Measurements from ENCODE around the gene DNAH5. TPM values are rescaled to one million over a fixed set of nuclear protein-coding genes. Genes with fewer than 3 reads are reported as not detected.
A peak's percentile ranks its signal among the peaks of the same experiment; 100 is the strongest.

The DNAH5 gene
- total RNA-seq, 6 experiments from 2014 or later, result 1.2 to 16.2 (median 3.4) TPM

DNA sequence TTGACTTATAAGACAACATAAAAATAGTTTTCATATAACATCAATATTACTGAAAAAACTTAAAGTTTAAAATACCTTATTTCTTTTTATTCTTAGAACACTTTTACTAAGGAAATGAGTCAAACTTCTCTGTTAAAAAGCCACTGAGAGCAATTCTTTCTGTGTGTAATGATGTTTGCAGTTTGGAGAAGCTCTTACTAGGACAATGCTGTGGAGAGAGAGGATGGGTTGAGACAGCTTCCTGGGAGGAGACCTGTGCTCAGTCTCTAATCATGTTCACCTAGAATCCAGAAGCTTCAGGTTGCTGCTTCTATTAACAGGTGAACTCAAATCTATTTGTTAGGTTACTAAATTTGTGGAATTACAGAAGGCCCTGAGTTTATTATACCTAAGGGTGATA lies 198.5 kb downstream of the DNAH5 start:
- no peaks in the 10 kb centered on the region for H3K9me3 ChIP-seq
- H3K4me1 ChIP-seq, result no peaks in the 10 kb centered on the region
- no peak for DNase-seq
- intact Hi-C loops (cut with DNase I), result no loop called here
- no peaks in the 10 kb centered on the region for H3K36me3 ChIP-seq
- no peak for ATAC-seq
- no peak overlapping the region for H3K4me3 ChIP-seq
- H3K27ac ChIP-seq, result no peak overlapping the region
- TF ChIP-seq, protein P1, sequence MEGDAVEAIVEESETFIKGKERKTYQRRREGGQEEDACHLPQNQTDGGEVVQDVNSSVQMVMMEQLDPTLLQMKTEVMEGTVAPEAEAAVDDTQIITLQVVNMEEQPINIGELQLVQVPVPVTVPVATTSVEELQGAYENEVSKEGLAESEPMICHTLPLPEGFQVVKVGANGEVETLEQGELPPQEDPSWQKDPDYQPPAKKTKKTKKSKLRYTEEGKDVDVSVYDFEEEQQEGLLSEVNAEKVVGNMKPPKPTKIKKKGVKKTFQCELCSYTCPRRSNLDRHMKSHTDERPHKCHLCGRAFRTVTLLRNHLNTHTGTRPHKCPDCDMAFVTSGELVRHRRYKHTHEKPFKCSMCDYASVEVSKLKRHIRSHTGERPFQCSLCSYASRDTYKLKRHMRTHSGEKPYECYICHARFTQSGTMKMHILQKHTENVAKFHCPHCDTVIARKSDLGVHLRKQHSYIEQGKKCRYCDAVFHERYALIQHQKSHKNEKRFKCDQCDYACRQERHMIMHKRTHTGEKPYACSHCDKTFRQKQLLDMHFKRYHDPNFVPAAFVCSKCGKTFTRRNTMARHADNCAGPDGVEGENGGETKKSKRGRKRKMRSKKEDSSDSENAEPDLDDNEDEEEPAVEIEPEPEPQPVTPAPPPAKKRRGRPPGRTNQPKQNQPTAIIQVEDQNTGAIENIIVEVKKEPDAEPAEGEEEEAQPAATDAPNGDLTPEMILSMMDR (IDR thresholded peaks at IDR 0.05), result no peak
- no peak for TF ChIP-seq POLR2A (IDR thresholded peaks at IDR 0.05)
- no peaks in the 10 kb centered on the region for H3K27me3 ChIP-seq

DNA sequence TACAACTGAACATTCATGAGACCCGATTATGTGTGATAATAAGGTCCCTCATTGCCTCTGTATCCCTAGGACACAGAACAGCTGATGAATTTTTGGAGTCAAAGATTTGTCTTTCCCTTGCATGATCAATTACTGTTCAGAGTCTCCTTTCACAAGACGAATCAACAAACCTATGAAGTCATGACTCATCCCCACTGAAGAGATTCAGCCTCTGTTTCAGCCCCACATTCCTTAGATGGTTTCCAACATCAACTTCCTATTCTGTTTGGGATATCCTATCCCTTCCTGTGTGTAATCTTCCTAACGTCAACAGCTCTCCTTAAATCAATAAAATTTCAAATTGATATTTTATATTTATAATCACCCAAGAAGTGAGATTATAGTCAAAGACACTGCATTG lies 199.0 kb downstream of the DNAH5 start:
- Histone ChIP-seq H3K36me3 (no peaks in the 10 kb centered on the region), H3K9me3 (no peaks in the 10 kb centered on the region), H3K27me3 (no peaks in the 10 kb centered on the region), H3K4me3 (no peak overlapping the region), H3K27ac (no peak overlapping the region), H3K4me1 (no peaks in the 10 kb centered on the region)
- DNase-seq, result no peak
- ATAC-seq, result peak in 1 of 4 donors; percentile 54
- WGBS (ENCODE audit: insufficient coverage, low coverage, low lambda C conversion rate, missing lambda C conversion rate), result 18% methylated on average over 3 of the region's 3 CpGs
- intact Hi-C loops (cut with DNase I), result no loop called here
- no peak for TF ChIP-seq POLR2A (IDR thresholded peaks at IDR 0.05)
- TF ChIP-seq, protein P1 (IDR thresholded peaks at IDR 0.05), result no peak

DNA sequence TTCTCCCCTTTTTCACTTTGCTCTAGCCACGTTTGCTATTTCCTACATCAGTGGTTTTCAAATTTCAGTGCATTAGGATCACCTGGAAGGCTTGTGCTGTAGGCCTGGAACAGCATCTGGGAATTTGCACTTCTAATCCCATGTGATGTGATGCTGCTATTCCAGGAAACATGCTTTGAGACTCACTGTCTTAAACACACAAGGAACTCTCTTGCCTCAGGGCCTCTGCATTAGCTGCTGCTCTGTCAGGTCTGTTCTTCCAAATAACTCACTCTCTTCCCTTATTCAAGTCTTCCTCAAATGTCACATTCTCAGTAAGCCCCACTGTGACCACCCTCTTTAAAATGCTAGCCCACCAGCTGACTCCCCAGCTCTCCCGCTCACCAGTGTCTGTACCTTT lies 204.0 kb downstream of the DNAH5 start:
- 44% methylated on average over 2 of the region's 2 CpGs for WGBS (ENCODE audit: insufficient coverage, low coverage, low lambda C conversion rate, missing lambda C conversion rate)
- Histone ChIP-seq H3K36me3 (no peaks in the 10 kb centered on the region), H3K9me3 (no peaks in the 10 kb centered on the region), H3K27me3 (no peaks in the 10 kb centered on the region), H3K4me3 (no peak overlapping the region), H3K27ac (no peak overlapping the region), H3K4me1 (no peaks in the 10 kb centered on the region)
- ATAC-seq (no peak), DNase-seq (no peak)
- intact Hi-C loops (cut with DNase I), result no loop called here
- TF ChIP-seq, protein P1 (IDR thresholded peaks at IDR 0.05), result no peak
- TF ChIP-seq POLR2A (IDR thresholded peaks at IDR 0.05), result no peak

DNA sequence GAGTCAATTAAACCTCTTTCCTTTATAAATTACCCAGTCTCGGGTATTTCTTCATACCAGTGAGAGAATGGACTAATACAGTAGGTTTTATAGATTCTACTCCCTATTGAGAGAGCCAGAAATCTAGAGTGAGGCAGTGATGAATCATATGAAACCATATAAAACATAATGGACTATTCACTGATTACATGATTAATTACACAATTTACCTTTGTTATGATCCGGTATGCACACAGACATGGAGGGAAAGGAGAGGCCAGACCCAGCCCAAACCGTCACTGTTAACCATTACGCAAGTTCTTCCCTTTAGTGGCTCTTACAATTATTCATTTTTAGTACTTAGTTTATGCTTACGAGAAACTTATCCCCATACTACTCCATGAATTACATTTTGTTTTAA lies 205.0 kb downstream of the DNAH5 start:
- DNase-seq (no peak), ATAC-seq (no peak)
- TF ChIP-seq, protein P1 (IDR thresholded peaks at IDR 0.05), result no peak
- TF ChIP-seq POLR2A (IDR thresholded peaks at IDR 0.05), result no peak
- H3K36me3 ChIP-seq, result no peaks in the 10 kb centered on the region
- H3K27me3 ChIP-seq, result no peaks in the 10 kb centered on the region
- no peaks in the 10 kb centered on the region for H3K4me1 ChIP-seq
- intact Hi-C loops (cut with DNase I), result no loop called here
- no peak overlapping the region for H3K4me3 ChIP-seq
- H3K27ac ChIP-seq, result no peak overlapping the region
- WGBS (ENCODE audit: insufficient coverage, low coverage, low lambda C conversion rate, missing lambda C conversion rate), result 71% methylated on average over 5 of the region's 5 CpGs
- no peaks in the 10 kb centered on the region for H3K9me3 ChIP-seq

DNA sequence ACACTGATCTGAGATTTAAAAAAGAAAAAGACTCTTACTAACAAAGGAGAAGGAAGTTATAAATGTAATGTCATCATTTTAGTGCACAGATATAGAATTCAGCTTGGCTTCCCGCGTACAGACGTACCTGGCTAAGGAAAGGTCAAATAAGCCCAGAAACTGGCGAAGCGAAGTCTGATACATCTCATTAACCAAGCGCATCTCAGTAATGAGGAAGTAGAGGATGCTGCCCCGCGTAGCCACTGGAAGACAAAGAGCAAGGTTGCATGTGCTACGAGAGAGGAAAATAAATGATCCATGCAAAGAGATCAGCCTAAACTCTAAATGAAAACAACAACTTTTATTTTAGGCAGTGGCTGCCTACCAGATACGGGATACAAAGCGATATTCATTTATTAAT lies 208.8 kb downstream of the DNAH5 start:
- DNase-seq, result no peak
- intact Hi-C loops (cut with DNase I), result no loop called here
- no peak for ATAC-seq
- Histone ChIP-seq H3K36me3 (peaks cover 0 to 1% (median 0%) of the 10 kb centered on the region in 4 donors), H3K9me3 (no peaks in the 10 kb centered on the region), H3K27me3 (no peaks in the 10 kb centered on the region), H3K4me1 (no peaks in the 10 kb centered on the region), H3K27ac (no peak overlapping the region), H3K4me3 (no peak overlapping the region)
- TF ChIP-seq, protein P1 (IDR thresholded peaks at IDR 0.05), result no peak
- TF ChIP-seq POLR2A (IDR thresholded peaks at IDR 0.05), result no peak
- WGBS (ENCODE audit: insufficient coverage, low coverage, low lambda C conversion rate, missing lambda C conversion rate), result 87% methylated on average over 11 of the region's 11 CpGs

All from right lobe of liver (tissue), 6 donors.